UCSD-AML1 (cell line): Measurements from ENCODE around the gene AXIN2.
"Not testable (repeated sequence)": the region's sequence is repeated elsewhere in the genome, so short reads cannot be mapped to it uniquely, and the experiment has no call there.

ENCODE experiments used
- DNase-seq: peaks from one replicate; lab custom pipeline; 2025; ENCODE audit not compliant: unreplicated experiment; lab: John Stamatoyannopoulos, UW

The AXIN2 gene

GRCh38 chr17:65537845-65538674, 23.4 kb downstream of the AXIN2 start:
- DNase-seq, result no peak

- DNase-seq, result no peak
Measured at GRCh38 chr17:65537343-65537844, 24.1 kb downstream of the AXIN2 start.

- DNase-seq, result no peak
Measured at GRCh38 chr17:65536573-65537342, 24.7 kb downstream of the AXIN2 start.

GRCh38 chr17:65535777-65536572, 25.5 kb downstream of the AXIN2 start:
- no peak for DNase-seq

- no peak for DNase-seq
Measured at GRCh38 chr17:65533852-65534457, 27.5 kb downstream of the AXIN2 start.

GRCh38 chr17:65533056-65533745, 28.2 kb downstream of the AXIN2 start:
- DNase-seq, result no peak

GRCh38 chr17:65532101-65532890, 29.2 kb downstream of the AXIN2 start:
- DNase-seq, result no peak

- no peak for DNase-seq
Measured at GRCh38 chr17:65531256-65532100, 30.0 kb downstream of the AXIN2 start.

GRCh38 chr17:65530523-65531255, 30.8 kb downstream of the AXIN2 start:
- no peak for DNase-seq

GRCh38 chr17:65529761-65530522, 31.5 kb downstream of the AXIN2 start:
- no peak for DNase-seq

GRCh38 chr17:65529040-65529633, 32.3 kb downstream of the AXIN2 start:
- DNase-seq, result no peak

GRCh38 chr17:65527857-65528591, 33.4 kb downstream of the AXIN2 start:
- DNase-seq, result no peak

GRCh38 chr17:65527381-65527780, 34.1 kb downstream of the AXIN2 start:
- no peak for DNase-seq

GRCh38 chr17:65526854-65527253, 34.6 kb downstream of the AXIN2 start:
- DNase-seq, result not testable (repeated sequence)

- no peak for DNase-seq
Measured at GRCh38 chr17:65523853-65524664, 37.4 kb downstream of the AXIN2 start.
